Vagina (tissue), 2 donors: ENCODE measurements around the gene SYNPR. TPM values are rescaled to one million over a fixed set of nuclear protein-coding genes. Genes with fewer than 3 reads are reported as not detected.

Source experiments
- DNase-seq, 2 donors: peaks; one replicate each; pipeline ENCODE4 v3.0.0-alpha.2; 2017; ENCODE audit errors: extremely low spot score in 2 of 2
- H3K27ac ChIP-seq: fragments of 200-600 bp; sonication (generic); one replicate; pipeline ENCODE4 v1.5.1; 2019
- H3K27me3 ChIP-seq: fragments of 200-600 bp; sonication (generic); one replicate; pipeline ENCODE4 v1.5.1; 2019
- H3K36me3 ChIP-seq, 2 donors: fragments of 200-600 bp; sonication (generic); one replicate each; pipeline ENCODE4 v1.5.1; 2017 to 2019
- H3K4me1 ChIP-seq: fragments of 200-600 bp; sonication (generic); one replicate; pipeline ENCODE4 v1.5.1; 2019
- H3K4me3 ChIP-seq, 2 donors: fragments of 200-600 bp; sonication (generic); 1 replicate in 1 of 2; 2 replicates in 1 of 2; pipeline ENCODE4 v1.5.1; 2016 to 2019
- H3K9me3 ChIP-seq: fragments of 200-600 bp; sonication (generic); one replicate; pipeline ENCODE4 v1.5.1; 2019
- POLR2A ChIP-seq, 2 donors: fragments of 450-650 bp; IDR thresholded peaks; one replicate each; pipeline ENCODE4 v1.6.1; 2017; ENCODE audit warnings: antibody characterized with exemption in 2 of 2, mild to moderate bottlenecking in 2 of 2, moderate library complexity in 2 of 2
- POLR2AphosphoS5 ChIP-seq, 2 donors: sonication (generic); formaldehyde crosslinking; IDR thresholded peaks; one replicate each; pipeline ENCODE4 v1.9.0; 2017; ENCODE audit warnings: antibody characterized with exemption in 2 of 2, mild to moderate bottlenecking in 2 of 2, low read depth in 1 of 2; ENCODE audit not compliant: insufficient read depth in 1 of 2
- intact Hi-C: fragments of 100-400 bp; cut with DNase I; formaldehyde crosslinking; loops from one replicate; pipeline ENCODE4 v1.15.1; 2023
- total RNA-seq: library from RNA; depleted of rRNA; stranded (reverse); fragments of >200 nt; gene quantifications from one replicate; pipeline ENCODE4 v1.2.3, GENCODE V29; 2016
- TF ChIP-seq, protein P1 (sequence below), 3 experiments: fragments of 450-650 bp in 2 of 3; fragments of 200-600 bp in 1 of 3; sonication (generic) in 1 of 3; IDR thresholded peaks; one replicate each; pipeline ENCODE4 v1.5.1; 2017 to 2019; ENCODE audit warnings: antibody characterized with exemption in 3 of 3, mild to moderate bottlenecking in 2 of 3, moderate library complexity in 2 of 3

The SYNPR gene
- total RNA-seq, 1 donor from 2014 or later: not detected

DNA sequence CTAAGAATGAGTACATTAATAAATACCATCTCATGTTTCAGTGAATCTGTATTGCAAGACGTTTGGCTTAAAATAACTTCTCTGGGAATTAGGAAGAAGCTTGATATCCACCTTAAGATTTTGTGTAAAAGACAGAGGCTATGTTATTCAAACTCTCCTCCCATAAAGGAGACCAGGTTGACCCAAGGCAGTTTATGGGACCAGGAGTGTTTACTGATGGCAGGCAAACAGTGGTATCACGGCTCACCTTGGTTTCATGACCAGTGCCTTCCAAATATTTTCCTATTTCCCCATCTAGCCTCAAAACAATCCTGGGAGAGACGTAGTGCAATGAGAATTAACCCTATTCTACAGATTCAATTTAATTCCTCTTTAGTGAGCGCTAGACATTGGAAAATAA, 284.2 kb downstream of the SYNPR start:
- intact Hi-C loops: no loop called here
- H3K27me3 ChIP-seq: no peaks in the 10 kb centered on the region
- TF ChIP-seq, protein P1, sequence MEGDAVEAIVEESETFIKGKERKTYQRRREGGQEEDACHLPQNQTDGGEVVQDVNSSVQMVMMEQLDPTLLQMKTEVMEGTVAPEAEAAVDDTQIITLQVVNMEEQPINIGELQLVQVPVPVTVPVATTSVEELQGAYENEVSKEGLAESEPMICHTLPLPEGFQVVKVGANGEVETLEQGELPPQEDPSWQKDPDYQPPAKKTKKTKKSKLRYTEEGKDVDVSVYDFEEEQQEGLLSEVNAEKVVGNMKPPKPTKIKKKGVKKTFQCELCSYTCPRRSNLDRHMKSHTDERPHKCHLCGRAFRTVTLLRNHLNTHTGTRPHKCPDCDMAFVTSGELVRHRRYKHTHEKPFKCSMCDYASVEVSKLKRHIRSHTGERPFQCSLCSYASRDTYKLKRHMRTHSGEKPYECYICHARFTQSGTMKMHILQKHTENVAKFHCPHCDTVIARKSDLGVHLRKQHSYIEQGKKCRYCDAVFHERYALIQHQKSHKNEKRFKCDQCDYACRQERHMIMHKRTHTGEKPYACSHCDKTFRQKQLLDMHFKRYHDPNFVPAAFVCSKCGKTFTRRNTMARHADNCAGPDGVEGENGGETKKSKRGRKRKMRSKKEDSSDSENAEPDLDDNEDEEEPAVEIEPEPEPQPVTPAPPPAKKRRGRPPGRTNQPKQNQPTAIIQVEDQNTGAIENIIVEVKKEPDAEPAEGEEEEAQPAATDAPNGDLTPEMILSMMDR (IDR thresholded peaks at IDR 0.05): no peak
- TF ChIP-seq POLR2AphosphoS5 (IDR thresholded peaks at IDR 0.05; ENCODE audit: insufficient read depth in 1 of 2, low read depth in 1 of 2) (no peak), POLR2A (IDR thresholded peaks at IDR 0.05) (no peak)

DNA sequence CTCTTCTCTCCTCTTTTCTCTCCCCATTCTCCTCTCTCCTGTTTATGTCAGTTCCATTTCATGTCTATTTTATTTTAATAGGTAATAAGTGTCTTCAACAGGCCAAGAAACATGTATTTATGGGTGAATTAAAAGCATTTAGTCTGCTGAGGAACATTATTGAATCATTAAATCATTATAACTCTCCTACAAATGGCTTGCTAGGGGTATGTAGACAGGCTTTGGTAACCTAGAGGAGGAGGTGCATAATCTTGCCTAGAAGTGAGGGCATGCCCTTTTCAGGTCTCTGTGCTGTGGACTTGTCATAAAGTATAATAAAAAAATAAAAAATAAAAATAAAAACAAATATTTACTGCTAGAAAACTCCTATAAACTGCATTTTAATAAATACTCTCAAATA, 285.5 kb downstream of the SYNPR start:
- TF ChIP-seq POLR2A (IDR thresholded peaks at IDR 0.05) (no peak), POLR2AphosphoS5 (IDR thresholded peaks at IDR 0.05; ENCODE audit: insufficient read depth in 1 of 2, low read depth in 1 of 2) (no peak)
- intact Hi-C loops: no loop called here
- no peak overlapping the region for H3K4me3 ChIP-seq

More for the DNA sequence above, 284.2 kb downstream of the SYNPR start:
- DNase-seq: no peak
- H3K27ac ChIP-seq: no peak overlapping the region
- H3K36me3 ChIP-seq: no peaks in the 10 kb centered on the region
- H3K4me1 ChIP-seq: no peaks in the 10 kb centered on the region
- H3K4me3 ChIP-seq: no peak overlapping the region
- no peaks in the 10 kb centered on the region for H3K9me3 ChIP-seq

DNA sequence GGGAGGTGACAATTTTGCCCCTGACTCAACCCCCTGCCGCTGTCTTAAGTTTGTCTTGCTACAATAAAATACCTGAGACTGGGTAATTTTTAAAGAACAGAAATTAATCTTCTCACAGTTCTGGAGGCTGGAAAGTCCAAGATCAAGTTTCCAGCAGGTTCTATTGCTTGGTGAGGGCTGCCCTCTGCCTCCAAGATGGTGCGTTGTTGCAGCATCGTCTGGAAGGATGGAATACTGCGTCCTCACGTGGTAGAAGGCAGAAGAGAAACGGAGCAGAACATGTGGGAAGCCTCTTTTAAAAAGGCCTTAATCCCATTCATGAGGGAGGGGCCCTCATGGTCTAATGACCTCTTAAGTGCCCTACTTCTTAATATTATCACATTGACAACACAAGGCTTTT, 287.1 kb downstream of the SYNPR start:
- H3K27ac ChIP-seq: no peak overlapping the region
- H3K36me3 ChIP-seq: no peaks in the 10 kb centered on the region
- H3K27me3 ChIP-seq: no peaks in the 10 kb centered on the region
- no peaks in the 10 kb centered on the region for H3K9me3 ChIP-seq
- intact Hi-C loops: no loop called here
- DNase-seq: no peak
- H3K4me3 ChIP-seq: no peak overlapping the region
- no peaks in the 10 kb centered on the region for H3K4me1 ChIP-seq
- TF ChIP-seq POLR2A (IDR thresholded peaks at IDR 0.05) (no peak), POLR2AphosphoS5 (IDR thresholded peaks at IDR 0.05; ENCODE audit: insufficient read depth in 1 of 2, low read depth in 1 of 2) (no peak)
- TF ChIP-seq, protein P1 (IDR thresholded peaks at IDR 0.05): no peak

More for the DNA sequence above, 285.5 kb downstream of the SYNPR start:
- H3K4me1 ChIP-seq: no peaks in the 10 kb centered on the region
- no peak for DNase-seq
- no peaks in the 10 kb centered on the region for H3K27me3 ChIP-seq
- no peak overlapping the region for H3K27ac ChIP-seq
- H3K9me3 ChIP-seq: no peaks in the 10 kb centered on the region
- H3K36me3 ChIP-seq: no peaks in the 10 kb centered on the region

DNA sequence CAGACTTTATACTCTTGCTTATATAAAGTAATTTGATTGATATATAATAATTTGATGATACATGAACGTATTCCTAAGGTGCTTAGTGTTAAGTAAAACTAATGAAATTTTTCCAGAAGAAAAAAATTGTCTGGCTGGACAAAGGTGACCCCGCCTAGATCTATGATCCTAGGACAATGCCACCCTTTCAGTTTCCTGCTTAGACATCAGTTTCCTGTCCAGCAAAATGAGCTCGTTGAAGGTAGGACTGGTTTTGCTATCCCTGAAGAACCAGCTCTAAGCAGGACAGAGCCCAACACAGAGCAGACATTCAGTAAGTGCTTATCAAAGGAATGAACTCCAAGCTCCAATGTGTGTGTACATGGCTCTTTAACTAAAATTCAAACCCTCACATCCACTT, 293.6 kb downstream of the SYNPR start:
- no peaks in the 10 kb centered on the region for H3K27me3 ChIP-seq
- intact Hi-C loops: no loop called here
- TF ChIP-seq, protein P1 (IDR thresholded peaks at IDR 0.05): no peak
- no peaks in the 10 kb centered on the region for H3K4me1 ChIP-seq
- H3K4me3 ChIP-seq: no peak overlapping the region
- no peaks in the 10 kb centered on the region for H3K36me3 ChIP-seq
- no peaks in the 10 kb centered on the region for H3K9me3 ChIP-seq
- no peak for DNase-seq
- no peak overlapping the region for H3K27ac ChIP-seq

DNA sequence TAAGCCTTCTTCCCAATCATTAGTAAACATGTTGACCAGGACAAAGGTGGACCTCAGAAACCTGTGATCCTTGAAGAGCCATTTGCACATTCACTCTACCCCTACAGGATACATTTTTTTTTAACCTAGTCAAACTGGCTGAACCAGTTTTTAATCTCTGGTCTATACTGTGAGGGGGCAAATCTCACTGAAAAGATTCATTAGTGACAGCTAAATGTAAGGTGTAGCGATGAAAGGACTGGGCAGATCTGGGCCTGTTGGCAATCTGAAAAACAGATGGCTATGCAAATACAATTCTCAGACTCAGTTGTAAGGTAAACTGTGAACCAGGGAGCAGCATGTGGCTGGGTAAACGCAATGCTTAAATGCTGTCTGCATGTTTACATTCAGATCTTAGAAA, 298.7 kb downstream of the SYNPR start:
- no peak for DNase-seq
- H3K27ac ChIP-seq: no peak overlapping the region
- intact Hi-C loops: no loop called here

More for the DNA sequence above, 298.7 kb downstream of the SYNPR start:
- H3K27me3 ChIP-seq: no peaks in the 10 kb centered on the region
- no peaks in the 10 kb centered on the region for H3K9me3 ChIP-seq
- H3K4me1 ChIP-seq: no peaks in the 10 kb centered on the region
- H3K36me3 ChIP-seq: no peaks in the 10 kb centered on the region
- no peak overlapping the region for H3K4me3 ChIP-seq
- TF ChIP-seq, protein P1 (IDR thresholded peaks at IDR 0.05): no peak
- peak in 1 of 2 donors; percentile 9 for TF ChIP-seq POLR2AphosphoS5 (IDR thresholded peaks at IDR 0.05; ENCODE audit: insufficient read depth in 1 of 2, low read depth in 1 of 2)
- no peak for TF ChIP-seq POLR2A (IDR thresholded peaks at IDR 0.05)
